ENCODE measurements around the gene S100A7A. TPM values are rescaled to one million over a fixed set of nuclear protein-coding genes. Genes with fewer than 3 reads are reported as not detected.

S100A7A gene
- total and polyA plus RNA-seq, 12 donors, result not detected

- Histone ChIP-seq H3K9me3 (no peaks in the 10 kb centered on the region), H3K36me3 (no peaks in the 10 kb centered on the region), H3K4me3 (no peak overlapping the region), H3K27me3 (peaks cover 0 to 25% (median 4%) of the 10 kb centered on the region in 7 donors), H3K4me1 (peaks cover 0 to 17% (median 0%) of the 10 kb centered on the region in 9 donors), H3K27ac (no peak overlapping the region)
- no peak for DNase-seq
- no peak for ATAC-seq
- 79 to 83% methylated on average over 6 of the region's 6 CpGs for WGBS, 2 donors
- intact Hi-C loops (cut with DNase I), result no loop called here
- no peak for TF ChIP-seq CTCF (IDR thresholded peaks at IDR 0.05)
These were observed 19.9 kb upstream of the S100A7A start for GRCh38 chr1:153396461-153396860.

GRCh38 chr1:153397051-153397923 lies 19.0 kb upstream of the S100A7A start:
- Histone ChIP-seq H3K9me3 (no peaks in the 10 kb centered on the region), H3K27ac (no peak overlapping the region), H3K36me3 (no peaks in the 10 kb centered on the region), H3K4me3 (no peak overlapping the region), H3K4me1 (peaks cover 0 to 10% (median 0%) of the 10 kb centered on the region in 9 donors), H3K27me3 (peaks cover 0 to 27% (median 4%) of the 10 kb centered on the region in 7 donors)
- DNase-seq (no peak), ATAC-seq (no peak)
- WGBS, 2 donors, result 78 to 87% methylated on average over 19 of the region's 19 CpGs
- TF ChIP-seq CTCF (IDR thresholded peaks at IDR 0.05), result no peak
- intact Hi-C loops (cut with DNase I), result no loop called here

GRCh38 chr1:153397924-153398651 lies 18.2 kb upstream of the S100A7A start:
- Histone ChIP-seq H3K27ac (no peak overlapping the region), H3K36me3 (no peaks in the 10 kb centered on the region), H3K4me1 (peaks cover 0 to 7% (median 0%) of the 10 kb centered on the region in 9 donors), H3K4me3 (no peak overlapping the region), H3K9me3 (no peaks in the 10 kb centered on the region), H3K27me3 (peaks cover 0 to 24% (median 4%) of the 10 kb centered on the region in 7 donors)
- TF ChIP-seq CTCF (IDR thresholded peaks at IDR 0.05), result no peak
- ATAC-seq (no peak), DNase-seq (no peak)
- WGBS, 2 donors, result 77 to 83% methylated on average over 6 of the region's 6 CpGs
- intact Hi-C loops (cut with DNase I), result no loop called here

GRCh38 chr1:153399401-153400055 lies 16.8 kb upstream of the S100A7A start:
- WGBS, 2 donors, result 88 to 92% methylated on average over 7 of the region's 7 CpGs

More at GRCh38 chr1:153399401-153400055, 16.8 kb upstream of the S100A7A start:
- intact Hi-C loops (cut with DNase I), result no loop called here
- H3K9me3 ChIP-seq, result no peaks in the 10 kb centered on the region
- DNase-seq (no peak), ATAC-seq (no peak)
- no peak for TF ChIP-seq CTCF (IDR thresholded peaks at IDR 0.05)
- peaks cover 0 to 24% (median 5%) of the 10 kb centered on the region in 7 donors for H3K27me3 ChIP-seq
- H3K27ac ChIP-seq, result no peak overlapping the region
- H3K4me3 ChIP-seq, result no peak overlapping the region
- peaks cover 0 to 12% (median 0%) of the 10 kb centered on the region in 9 donors for H3K4me1 ChIP-seq
- no peaks in the 10 kb centered on the region for H3K36me3 ChIP-seq

Data from heart right ventricle (tissue), 16 donors.